SK-N-SH (cell line): ENCODE results near the gene CACFD1. TPM values are rescaled to one million over a fixed set of nuclear protein-coding genes. Genes with fewer than 3 reads are reported as not detected.
A peak's percentile ranks its signal among the peaks of the same experiment; 100 is the strongest.

Experiments used
- CTCF ChIA-PET: fragments of 300-600, 350-600 bp; formaldehyde crosslinking; extraction: SDS; loops from one replicate; lab custom pipeline; 2021; lab: Yijun Ruan, JAX
- POLR2A ChIA-PET: fragments of 350-600 bp; sonication (Branson Sonifier 250); formaldehyde crosslinking; extraction: SDS; loops from one replicate; lab custom pipeline; 2020; ENCODE audit warnings: antibody characterized with exemption, inconsistent platforms; lab: Yijun Ruan, JAX
- DNase-seq: peaks from one replicate; pipeline ENCODE4 v3.0.0; 2012
- H2AFZ ChIP-seq: fragments of 200-600 bp; sonication (generic); 2 replicates; pipeline ENCODE4 v1.8.1; 2016; ENCODE audit warnings: antibody characterized with exemption, mild to moderate bottlenecking, low read depth
- H3F3A ChIP-seq: fragments of 200-600 bp; sonication (generic); replicated peaks from 2 replicates; pipeline ENCODE3; 2016; ENCODE audit warnings: antibody characterized with exemption, mild to moderate bottlenecking; ENCODE audit not compliant: insufficient read depth
- H3K27ac ChIP-seq, 2 experiments: fragments of 200-500 bp in 1 of 2; fragments of 200-600 bp in 1 of 2; sonication (Bioruptor generic) in 1 of 2; sonication (generic), shearing (Covaris generic) in 1 of 2; 2 replicates each; pipeline versions ENCODE4 v1.5.1 to v1.6.1; 2014 to 2016; ENCODE audit warnings: low read depth in 2 of 2, inconsistent platforms in 1 of 2, low read length in 1 of 2, mild to moderate bottlenecking in 1 of 2, mixed read lengths in 1 of 2
- H3K27me3 ChIP-seq: fragments of 200-600 bp; sonication (generic), shearing (Covaris generic); 2 replicates; pipeline ENCODE4 v1.6.1; 2016; ENCODE audit warnings: mixed run types; ENCODE audit not compliant: insufficient read depth
- H3K36me3 ChIP-seq, 2 experiments: fragments of 200-500 bp in 1 of 2; fragments of 200-600 bp in 1 of 2; sonication (Bioruptor generic) in 1 of 2; sonication (generic) in 1 of 2; replicated peaks in 1 of 2; 2 replicates each; pipeline versions ENCODE3 to v1.5.1; 2014 to 2016; ENCODE audit warnings: low read length in 1 of 2, mild to moderate bottlenecking in 1 of 2; ENCODE audit not compliant: insufficient read depth in 2 of 2, control insufficient read depth in 1 of 2
- H3K4me1 ChIP-seq, 2 experiments: fragments of 200-500 bp in 1 of 2; fragments of 200-600 bp in 1 of 2; sonication (Bioruptor generic) in 1 of 2; sonication (generic), shearing (Covaris generic) in 1 of 2; 2 replicates each; pipeline versions ENCODE4 v1.5.1 to v1.6.1; 2014 to 2016; ENCODE audit warnings: low read depth in 1 of 2, low read length in 1 of 2, mixed run types in 1 of 2; ENCODE audit not compliant: insufficient read depth in 2 of 2, control insufficient read depth in 1 of 2
- H3K4me2 ChIP-seq: fragments of 200-600 bp; sonication (generic), shearing (Covaris generic); 2 replicates; pipeline ENCODE4 v1.6.1; 2017; ENCODE audit warnings: mixed run types
- H3K4me3 ChIP-seq, 2 experiments: fragments of 200-500 bp in 1 of 2; fragments of 200-600 bp in 1 of 2; sonication (Bioruptor generic) in 1 of 2; sonication (generic), shearing (Covaris generic) in 1 of 2; 2 replicates each; pipeline versions ENCODE4 v1.5.1 to v1.8.1; 2014 to 2016; ENCODE audit warnings: low read depth in 2 of 2, inconsistent platforms in 1 of 2, low read length in 1 of 2, mild to moderate bottlenecking in 1 of 2, mixed read lengths in 1 of 2, moderate library complexity in 1 of 2
- H3K79me2 ChIP-seq: fragments of 200-600 bp; sonication (generic); 2 replicates; pipeline ENCODE4 v1.8.1; 2017; ENCODE audit warnings: mild to moderate bottlenecking; ENCODE audit not compliant: insufficient read depth
- H3K9ac ChIP-seq: fragments of 200-600 bp; sonication (generic); 2 replicates; pipeline ENCODE4 v1.6.1; 2017; ENCODE audit warnings: mixed run types
- H3K9me2 ChIP-seq: fragments of 200-600 bp; sonication (generic); 2 replicates; pipeline ENCODE4 v1.6.1; 2017; ENCODE audit warnings: mixed run types
- H3K9me3 ChIP-seq: fragments of 200-600 bp; sonication (generic); 2 replicates; pipeline ENCODE4 v1.6.1; 2017; ENCODE audit warnings: mixed run types, mild to moderate bottlenecking, moderate library complexity
- H4K20me1 ChIP-seq: fragments of 200-600 bp; sonication (generic); 2 replicates; pipeline ENCODE4 v1.6.1; 2017; ENCODE audit warnings: mild to moderate bottlenecking, mixed run types; ENCODE audit not compliant: insufficient read depth
- CHD2 ChIP-seq: fragments of 150-350 bp; IDR thresholded peaks from 2 replicates; pipeline ENCODE4 v1.6.1; 2018; ENCODE audit warnings: low read length; ENCODE audit not compliant: partially characterized antibody
- EP300 ChIP-seq, 2 experiments: IDR thresholded peaks; 2 replicates each; pipeline versions ENCODE4 v1.4.0 to v1.6.1; 2012; ENCODE audit warnings: borderline replicate concordance in 1 of 2, low read depth in 1 of 2, low read length in 1 of 2
- FOSL2 ChIP-seq: IDR thresholded peaks from 2 replicates; pipeline ENCODE4 v1.4.0; 2012; ENCODE audit warnings: low read depth, mild to moderate bottlenecking, moderate library complexity, borderline replicate concordance
- FOXM1 ChIP-seq: IDR thresholded peaks from 2 replicates; pipeline ENCODE4 v1.4.0; 2012; ENCODE audit warnings: low read depth, mild to moderate bottlenecking
- GATA2 ChIP-seq: sonication (generic); formaldehyde crosslinking; IDR thresholded peaks from 2 replicates; pipeline ENCODE4 v1.5.0; 2020; ENCODE audit warnings: mild to moderate bottlenecking, missing genetic modification reagents
- RCOR1 ChIP-seq: fragments of 150-350 bp; IDR thresholded peaks from 2 replicates; pipeline ENCODE4 v1.6.1; 2017; ENCODE audit warnings: antibody characterized with exemption, low read length
- RXRA ChIP-seq: IDR thresholded peaks from 2 replicates; pipeline ENCODE4 v1.4.0; 2012; ENCODE audit warnings: low read depth, mild to moderate bottlenecking, borderline replicate concordance
- SMC3 ChIP-seq: IDR thresholded peaks from 2 replicates; pipeline ENCODE4 v1.6.1; 2012; ENCODE audit warnings: low read depth, low read length, improper control_type of control experiment
- TAF1 ChIP-seq: IDR thresholded peaks from 2 replicates; pipeline ENCODE4 v1.6.1; 2012; ENCODE audit warnings: low read depth, mild to moderate bottlenecking, low read length, moderate library complexity, borderline replicate concordance
- TCF12 ChIP-seq: IDR thresholded peaks from 2 replicates; pipeline ENCODE4 v1.4.0; 2012
- TEAD4 ChIP-seq: IDR thresholded peaks from 2 replicates; pipeline ENCODE4 v1.4.0; 2012; ENCODE audit warnings: mild to moderate bottlenecking, borderline replicate concordance; ENCODE audit not compliant: insufficient read depth
- USF1 ChIP-seq: IDR thresholded peaks from 2 replicates; pipeline ENCODE4 v1.4.0; 2012; ENCODE audit warnings: low read depth, borderline replicate concordance
- USF2 ChIP-seq: fragments of 150-350 bp; IDR thresholded peaks from 2 replicates; pipeline ENCODE4 v1.6.1; 2017; ENCODE audit warnings: antibody characterized with exemption, low read length, low read depth, borderline replicate concordance
- YY1 ChIP-seq: IDR thresholded peaks from 2 replicates; pipeline ENCODE4 v1.4.0; 2012; ENCODE audit warnings: low read depth, mild to moderate bottlenecking
- WGBS: methylation state at CpG from one replicate; pipeline ENCODE4 v1.1.6; 2017; ENCODE audit warnings: low lambda C conversion rate; 5-methylcytosine and 5-hydroxymethylcytosine counted together
- polyA plus RNA-seq, 3 experiments: library from polyadenylated mRNA; depleted of rRNA; stranded (reverse); fragments of >200 nt; gene quantifications; 2 replicates each; pipeline ENCODE4 v1.2.3, GENCODE V29; 2012
- TF ChIP-seq, protein P1 (sequence below): fragments of 200-600 bp; sonication (generic); IDR thresholded peaks from 2 replicates; pipeline ENCODE4 v1.6.1; 2017; ENCODE audit warnings: antibody characterized with exemption, mild to moderate bottlenecking, moderate library complexity
- TF ChIP-seq, protein P2 (sequence below): IDR thresholded peaks from 2 replicates; pipeline ENCODE4 v1.4.0; 2012; ENCODE audit warnings: low read depth
- TF ChIP-seq, protein P3 (sequence below): IDR thresholded peaks from 2 replicates; pipeline ENCODE4; 2012

The CACFD1 gene
- polyA plus RNA-seq, 1 of the 3 experiments (the other 2 are of a cell fraction) = 16.8 TPM

- TF ChIP-seq, protein P1, sequence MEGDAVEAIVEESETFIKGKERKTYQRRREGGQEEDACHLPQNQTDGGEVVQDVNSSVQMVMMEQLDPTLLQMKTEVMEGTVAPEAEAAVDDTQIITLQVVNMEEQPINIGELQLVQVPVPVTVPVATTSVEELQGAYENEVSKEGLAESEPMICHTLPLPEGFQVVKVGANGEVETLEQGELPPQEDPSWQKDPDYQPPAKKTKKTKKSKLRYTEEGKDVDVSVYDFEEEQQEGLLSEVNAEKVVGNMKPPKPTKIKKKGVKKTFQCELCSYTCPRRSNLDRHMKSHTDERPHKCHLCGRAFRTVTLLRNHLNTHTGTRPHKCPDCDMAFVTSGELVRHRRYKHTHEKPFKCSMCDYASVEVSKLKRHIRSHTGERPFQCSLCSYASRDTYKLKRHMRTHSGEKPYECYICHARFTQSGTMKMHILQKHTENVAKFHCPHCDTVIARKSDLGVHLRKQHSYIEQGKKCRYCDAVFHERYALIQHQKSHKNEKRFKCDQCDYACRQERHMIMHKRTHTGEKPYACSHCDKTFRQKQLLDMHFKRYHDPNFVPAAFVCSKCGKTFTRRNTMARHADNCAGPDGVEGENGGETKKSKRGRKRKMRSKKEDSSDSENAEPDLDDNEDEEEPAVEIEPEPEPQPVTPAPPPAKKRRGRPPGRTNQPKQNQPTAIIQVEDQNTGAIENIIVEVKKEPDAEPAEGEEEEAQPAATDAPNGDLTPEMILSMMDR = no peak
- no peak for TF ChIP-seq USF2
Measured at GRCh38 chr9:133505186-133505830, 45.5 kb downstream of the CACFD1 start (continued).

GRCh38 chr9:133505901-133506652 is 46.3 kb downstream of the CACFD1 start:
- CTCF ChIA-PET = interaction anchor here (0.6 to 1.5 kb wide), 4 partner anchors 12 to 91 kb away, joined by 3 to 7 read pairs (median 4); no protein-coding TSS in a partner anchor
- H2AFZ ChIP-seq = no peak overlapping the region
- no peak overlapping the region for H3K4me3 ChIP-seq
- no peak for TF ChIP-seq TEAD4
- no peak for TF ChIP-seq YY1
- TF ChIP-seq GATA2 (CRISPR knock-in tag) = peak; percentile 73
- peak; percentile 27 for TF ChIP-seq CHD2
- TF ChIP-seq FOSL2 = no peak
- TF ChIP-seq USF1 = no peak
- peak; percentile 18; the same call in 1 of the 2 replicates for TF ChIP-seq RCOR1
- no peak for TF ChIP-seq SMC3
- TF ChIP-seq TAF1 = no peak
- peak; percentile 8 to 48; a peak in 1 of 4 replicates for TF ChIP-seq EP300 (IDR thresholded peaks at IDR 0.05; ENCODE audit: borderline replicate concordance in 1 of 2, low read depth in 1 of 2, low read length in 1 of 2)
- no peak for TF ChIP-seq USF2
- no peak for TF ChIP-seq RXRA
- TF ChIP-seq, protein P2, sequence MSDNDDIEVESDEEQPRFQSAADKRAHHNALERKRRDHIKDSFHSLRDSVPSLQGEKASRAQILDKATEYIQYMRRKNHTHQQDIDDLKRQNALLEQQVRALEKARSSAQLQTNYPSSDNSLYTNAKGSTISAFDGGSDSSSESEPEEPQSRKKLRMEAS = no peak
- TF ChIP-seq, protein P3, sequence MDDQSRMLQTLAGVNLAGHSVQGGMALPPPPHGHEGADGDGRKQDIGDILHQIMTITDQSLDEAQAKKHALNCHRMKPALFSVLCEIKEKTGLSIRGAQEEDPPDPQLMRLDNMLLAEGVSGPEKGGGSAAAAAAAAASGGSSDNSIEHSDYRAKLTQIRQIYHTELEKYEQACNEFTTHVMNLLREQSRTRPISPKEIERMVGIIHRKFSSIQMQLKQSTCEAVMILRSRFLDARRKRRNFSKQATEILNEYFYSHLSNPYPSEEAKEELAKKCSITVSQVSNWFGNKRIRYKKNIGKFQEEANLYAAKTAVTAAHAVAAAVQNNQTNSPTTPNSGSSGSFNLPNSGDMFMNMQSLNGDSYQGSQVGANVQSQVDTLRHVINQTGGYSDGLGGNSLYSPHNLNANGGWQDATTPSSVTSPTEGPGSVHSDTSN = no peak
- no peak for TF ChIP-seq FOXM1
- TF ChIP-seq TCF12 = no peak
- TF ChIP-seq, all 33 proteins: peak for 4
- Histone ChIP-seq H3K36me3 (no peaks in the 10 kb centered on the region), H3K4me2 (no peak overlapping the region), H3K9me3 (no peaks in the 10 kb centered on the region), H3K9ac (no peak overlapping the region), H3K27me3 (no peaks in the 10 kb centered on the region), H3K9me2 (no peaks in the 10 kb centered on the region), H3K27ac (peak overlapping the region in 1 of 2 experiments; percentile 91; a peak in 2 of 4 replicates), H3F3A (no peaks in the 10 kb centered on the region), H3K79me2 (no peaks in the 10 kb centered on the region), H4K20me1 (no peaks in the 10 kb centered on the region), H3K4me1 (peaks cover 0 to 44% of the 10 kb centered on the region in 2 experiments; a peak in 1 of 4 replicates)
- POLR2A ChIA-PET = interaction anchor here (0.6 to 1.9 kb wide), 11 partner anchors 8 to 173 kb away, joined by 3 to 8 read pairs (median 4); partner anchors contain the start of genes ADAMTSL2 and DBH
- WGBS = 51% methylated on average over 15 of the region's 23 CpGs
- peak; percentile 88 for DNase-seq
